GM10248 (cell line): Measurements from ENCODE around the gene NEURL1.

Experiments
- CTCF ChIA-PET: fragments of 300-600 bp; sonication (Branson Sonifier 250); formaldehyde crosslinking; extraction: SDS; loops from one replicate; lab custom pipeline; 2021; ENCODE audit warnings: antibody characterized with exemption; lab: Yijun Ruan, JAX
- POLR2A ChIA-PET: fragments of 350-650 bp; sonication (Branson Sonifier 250); formaldehyde crosslinking; extraction: SDS; loops from one replicate; lab custom pipeline; 2020; ENCODE audit warnings: antibody characterized with exemption; lab: Yijun Ruan, JAX
- DNase-seq: peaks from one replicate; pipeline ENCODE4 v3.0.0; 2012; ENCODE audit errors: extremely low spot score
- CTCF ChIP-seq: IDR thresholded peaks from 2 replicates; pipeline ENCODE4 v1.5.1; 2012; ENCODE audit warnings: mild to moderate bottlenecking, low read depth; ENCODE audit errors: extremely low read depth, missing control alignments, control extremely low read depth

NEURL1 gene

DNA sequence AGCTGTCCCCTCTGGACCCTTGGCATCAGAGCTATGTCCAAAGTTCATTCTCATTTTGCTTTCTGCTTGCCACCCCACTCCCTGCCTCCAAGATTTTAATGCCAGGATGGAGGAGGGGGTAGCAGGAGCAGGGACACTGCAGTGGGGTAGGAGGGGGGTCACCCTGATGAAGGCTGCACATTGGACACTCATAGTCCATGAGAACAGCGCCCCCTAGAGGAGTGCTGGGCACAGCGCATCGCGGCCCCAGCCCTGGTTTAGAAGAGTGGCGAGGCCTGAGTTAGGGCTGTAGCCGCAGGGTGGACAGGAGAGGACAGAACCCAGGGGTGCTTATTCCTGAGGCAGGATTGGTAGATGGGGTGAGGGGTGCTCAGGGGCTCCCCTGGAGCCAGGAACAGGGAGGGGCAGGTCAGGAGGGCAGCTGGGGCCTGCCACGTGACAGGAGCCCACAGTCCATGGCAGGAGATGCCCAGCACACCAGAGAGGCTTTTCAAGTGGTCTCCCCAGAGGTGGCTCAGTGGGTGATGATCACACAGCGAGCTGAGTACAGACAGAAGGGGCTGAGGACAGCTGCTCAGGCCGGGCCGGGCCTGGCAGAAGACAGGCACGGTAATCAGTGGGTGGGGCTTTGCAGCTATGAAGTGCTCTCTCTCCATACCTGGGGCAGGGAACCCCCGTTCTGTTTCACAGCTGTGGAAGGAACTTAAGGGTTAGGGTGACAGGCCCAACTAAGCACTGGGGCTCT is 71.4 kb downstream of the NEURL1 start:
- CTCF ChIA-PET, result interaction anchor here (0.6 to 4.2 kb wide), 39 partner anchors 9 to 519 kb away, joined by 3 to 26 read pairs (median 4); partner anchors contain the start of genes CALHM3 and NEURL1

DNA sequence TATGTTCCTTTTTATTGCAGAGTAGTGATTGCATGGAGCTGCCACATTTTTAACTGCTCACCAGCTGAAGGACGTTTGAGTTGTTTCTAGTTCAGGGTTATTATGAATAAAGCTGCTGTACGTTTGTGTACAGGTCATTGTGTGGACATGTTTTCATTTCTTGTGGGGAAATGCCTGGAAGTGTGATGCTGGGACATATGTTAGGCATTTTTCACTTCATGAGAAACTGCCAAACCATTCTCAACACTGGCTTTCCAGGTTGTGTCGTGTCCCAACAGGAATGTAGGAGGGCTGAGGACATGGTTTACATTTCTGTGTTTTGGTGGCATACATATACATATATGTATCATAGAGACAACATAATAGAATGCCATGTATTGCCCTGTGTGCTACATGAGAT is 73.0 kb downstream of the NEURL1 start:
- CTCF ChIA-PET, result interaction anchor here (1.6 to 4.2 kb wide), 4 partner anchors 13 to 27 kb away, joined by 4 to 26 read pairs (median 14); no protein-coding TSS in a partner anchor
- DNase-seq, result no peak
- TF ChIP-seq CTCF, result no peak
- POLR2A ChIA-PET, result no interaction called here

More for the DNA sequence above, 71.4 kb downstream of the NEURL1 start:
- peak; percentile 75 for TF ChIP-seq CTCF
- peak; percentile 66 for DNase-seq
- POLR2A ChIA-PET, result no interaction called here

DNA sequence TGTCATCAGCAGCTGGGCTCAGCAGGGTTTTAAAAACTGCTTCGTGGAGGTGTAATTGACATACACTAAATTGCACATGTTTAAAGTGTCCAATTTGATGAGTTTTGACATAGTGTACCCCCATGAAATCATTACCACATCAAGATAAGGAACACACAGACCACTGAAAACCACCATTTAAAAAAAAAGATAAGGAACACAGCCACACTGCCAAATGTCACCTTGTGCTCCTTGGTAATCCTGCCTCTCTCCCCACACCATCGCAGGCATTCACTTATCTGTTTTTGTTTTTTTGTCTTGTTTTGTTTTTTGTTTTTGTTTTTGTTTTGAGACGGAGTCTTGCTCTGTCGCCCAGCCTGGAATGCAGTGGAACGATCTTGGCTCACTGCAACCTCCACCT is 75.0 kb downstream of the NEURL1 start:
- POLR2A ChIA-PET, result no interaction called here
- CTCF ChIA-PET, result interaction anchor here (1.6 kb wide), 1 partner anchor 9 kb away, joined by 3 read pairs; no protein-coding TSS in a partner anchor
- no peak for TF ChIP-seq CTCF
- no peak for DNase-seq

GRCh38 chr10:103569896-103570295 is 76.4 kb downstream of the NEURL1 start:
- no peak for DNase-seq
- ChIA-PET CTCF (interaction anchor here (0.8 kb wide), 1 partner anchor 10 kb away, joined by 3 read pairs; no protein-coding TSS in a partner anchor), POLR2A (no interaction called here)
- no peak for TF ChIP-seq CTCF

- ChIA-PET POLR2A (no interaction called here), CTCF (no interaction called here)
- no peak for TF ChIP-seq CTCF
- DNase-seq, result no peak
These were observed 77.5 kb downstream of the NEURL1 start for GRCh38 chr10:103570844-103571655.

DNA sequence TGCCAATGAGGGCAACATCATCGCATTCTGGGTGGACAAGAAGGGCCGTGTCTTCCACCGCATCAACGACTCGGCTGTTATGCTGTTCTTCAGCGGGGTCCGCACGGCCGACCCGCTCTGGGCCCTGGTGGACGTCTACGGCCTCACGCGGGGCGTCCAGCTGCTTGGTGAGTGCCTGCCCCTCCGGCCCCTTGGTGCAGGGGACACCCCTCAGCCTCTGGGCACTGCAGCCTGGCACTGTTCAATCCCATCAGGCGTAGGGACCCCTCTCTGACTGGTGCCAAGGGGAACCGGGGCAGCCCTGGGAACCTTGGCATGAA is 78.1 kb downstream of the NEURL1 start:
- no peak for DNase-seq
- CTCF ChIA-PET, result no interaction called here
- POLR2A ChIA-PET, result no interaction called here
- no peak for TF ChIP-seq CTCF
